Measurements from ENCODE around the gene RPL28. TPM values are rescaled to one million over a fixed set of nuclear protein-coding genes. Genes with fewer than 3 reads are reported as not detected.

The RPL28 gene
- total RNA-seq, 2 experiments from 2014 or later, result 3,995 to 4,178 TPM

- Histone ChIP-seq H3K4me1 (ENCODE audit: insufficient read depth, low read length) (peaks cover 17% of the 10 kb centered on the region), H3K4me3 (ENCODE audit: low read length) (no peak overlapping the region), H3K36me3 (ENCODE audit: insufficient read depth, low read length) (no peaks in the 10 kb centered on the region), H3K27me3 (ENCODE audit: control insufficient read depth in 1 of 2, insufficient read depth in 2 of 2, low read length in 2 of 2) (peaks cover 9 to 11% of the 10 kb centered on the region in 2 experiments), H3K27ac (ENCODE audit: low read depth in 1 of 2, low read length in 2 of 2) (no peak overlapping the region), H3K9me3 (ENCODE audit: control insufficient read depth in 1 of 2, insufficient read depth in 1 of 2, low read length in 2 of 2) (peaks cover 0 to 10% of the 10 kb centered on the region in 2 experiments)
- Mint-ChIP-seq H3K27ac (no peak overlapping the region), H3K36me3 (ENCODE audit: low read depth) (no peaks in the 10 kb centered on the region), H3K9me3 (no peaks in the 10 kb centered on the region), H3K4me1 (ENCODE audit: low read depth) (peaks cover 7% of the 10 kb centered on the region), H3K4me3 (no peak overlapping the region), H3K27me3 (peaks cover 28% of the 10 kb centered on the region)
- ATAC-seq (ENCODE audit: poor library complexity) (no peak), DNase-seq (no peak)
- ChIA-PET CTCF (no interaction called here), POLR2A (interaction anchor here (0.6 kb wide), 1 partner anchor 49 kb away, joined by 3 read pairs; no protein-coding TSS in a partner anchor)
- no peak for TF ChIP-seq CTCF (IDR thresholded peaks at IDR 0.05)
- intact Hi-C loops (cut with DNase I, micrococcal nuclease), result no loop called here
Observed at GRCh38 chr19:55358493-55358892, 27.2 kb upstream of the RPL28 start.

GRCh38 chr19:55358943-55359908 is 26.5 kb upstream of the RPL28 start:
- Mint-ChIP-seq H3K4me1 (ENCODE audit: low read depth) (no peaks in the 10 kb centered on the region), H3K27me3 (peaks cover 22% of the 10 kb centered on the region), H3K36me3 (ENCODE audit: low read depth) (no peaks in the 10 kb centered on the region), H3K4me3 (no peak overlapping the region), H3K27ac (no peak overlapping the region), H3K9me3 (no peaks in the 10 kb centered on the region)
- peaks cover 0 to 4% of the 10 kb centered on the region in 2 experiments for H3K9me3 ChIP-seq (ENCODE audit: control insufficient read depth in 1 of 2, insufficient read depth in 1 of 2, low read length in 2 of 2)
- TF ChIP-seq CTCF (IDR thresholded peaks at IDR 0.05), result no peak
- peaks cover 5 to 6% of the 10 kb centered on the region in 2 experiments for H3K27me3 ChIP-seq (ENCODE audit: control insufficient read depth in 1 of 2, insufficient read depth in 2 of 2, low read length in 2 of 2)
- ChIA-PET CTCF (no interaction called here), POLR2A (interaction anchor here (0.6 kb wide), 1 partner anchor 48 kb away, joined by 3 read pairs; no protein-coding TSS in a partner anchor)
- no peak for DNase-seq
- no peak overlapping the region for H3K27ac ChIP-seq (ENCODE audit: low read depth in 1 of 2, low read length in 2 of 2)
- intact Hi-C loops (cut with DNase I, micrococcal nuclease), result no loop called here
- no peak overlapping the region for H3K4me3 ChIP-seq (ENCODE audit: low read length)
- no peaks in the 10 kb centered on the region for H3K36me3 ChIP-seq (ENCODE audit: insufficient read depth, low read length)
- ATAC-seq (ENCODE audit: poor library complexity), result no peak
- H3K4me1 ChIP-seq (ENCODE audit: insufficient read depth, low read length), result peaks cover 9% of the 10 kb centered on the region

- ATAC-seq (ENCODE audit: poor library complexity), result no peak
- Histone ChIP-seq H3K36me3 (ENCODE audit: insufficient read depth, low read length) (no peaks in the 10 kb centered on the region), H3K4me3 (ENCODE audit: low read length) (no peak overlapping the region), H3K9me3 (ENCODE audit: control insufficient read depth in 1 of 2, insufficient read depth in 1 of 2, low read length in 2 of 2) (no peaks in the 10 kb centered on the region), H3K4me1 (ENCODE audit: insufficient read depth, low read length) (no peaks in the 10 kb centered on the region), H3K27ac (ENCODE audit: low read depth in 1 of 2, low read length in 2 of 2) (no peak overlapping the region), H3K27me3 (ENCODE audit: control insufficient read depth in 1 of 2, insufficient read depth in 2 of 2, low read length in 2 of 2) (no peaks in the 10 kb centered on the region)
- Mint-ChIP-seq H3K4me1 (ENCODE audit: low read depth) (no peaks in the 10 kb centered on the region), H3K4me3 (no peak overlapping the region), H3K36me3 (ENCODE audit: low read depth) (no peaks in the 10 kb centered on the region), H3K27ac (no peak overlapping the region), H3K9me3 (no peaks in the 10 kb centered on the region), H3K27me3 (peaks cover 13% of the 10 kb centered on the region)
- DNase-seq, result no peak
- intact Hi-C loops (cut with DNase I, micrococcal nuclease), result no loop called here
- POLR2A ChIA-PET, result interaction anchor here (1.2 kb wide), 1 partner anchor 9 kb away, joined by 3 read pairs; no protein-coding TSS in a partner anchor
- CTCF ChIA-PET, result no interaction called here
- TF ChIP-seq CTCF (IDR thresholded peaks at IDR 0.05), result no peak
Observed at GRCh38 chr19:55360902-55361301, 24.8 kb upstream of the RPL28 start.
